Stimulated activated CD4-positive, alpha-beta T cell treated with anti-CD3 and anti-CD28 coated beads, TNF-alpha, amount 100 ng/mL, for 24 hours (primary cell): ENCODE results near the gene CHPF.

ENCODE experiments used
- DNase-seq, 3 experiments: peaks; one replicate each; pipeline ENCODE4 v3.0.0-alpha.2; 2020; ENCODE audit warnings: low read depth in 3 of 3

The CHPF gene, protein sequence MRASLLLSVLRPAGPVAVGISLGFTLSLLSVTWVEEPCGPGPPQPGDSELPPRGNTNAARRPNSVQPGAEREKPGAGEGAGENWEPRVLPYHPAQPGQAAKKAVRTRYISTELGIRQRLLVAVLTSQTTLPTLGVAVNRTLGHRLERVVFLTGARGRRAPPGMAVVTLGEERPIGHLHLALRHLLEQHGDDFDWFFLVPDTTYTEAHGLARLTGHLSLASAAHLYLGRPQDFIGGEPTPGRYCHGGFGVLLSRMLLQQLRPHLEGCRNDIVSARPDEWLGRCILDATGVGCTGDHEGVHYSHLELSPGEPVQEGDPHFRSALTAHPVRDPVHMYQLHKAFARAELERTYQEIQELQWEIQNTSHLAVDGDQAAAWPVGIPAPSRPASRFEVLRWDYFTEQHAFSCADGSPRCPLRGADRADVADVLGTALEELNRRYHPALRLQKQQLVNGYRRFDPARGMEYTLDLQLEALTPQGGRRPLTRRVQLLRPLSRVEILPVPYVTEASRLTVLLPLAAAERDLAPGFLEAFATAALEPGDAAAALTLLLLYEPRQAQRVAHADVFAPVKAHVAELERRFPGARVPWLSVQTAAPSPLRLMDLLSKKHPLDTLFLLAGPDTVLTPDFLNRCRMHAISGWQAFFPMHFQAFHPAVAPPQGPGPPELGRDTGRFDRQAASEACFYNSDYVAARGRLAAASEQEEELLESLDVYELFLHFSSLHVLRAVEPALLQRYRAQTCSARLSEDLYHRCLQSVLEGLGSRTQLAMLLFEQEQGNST

DNA sequence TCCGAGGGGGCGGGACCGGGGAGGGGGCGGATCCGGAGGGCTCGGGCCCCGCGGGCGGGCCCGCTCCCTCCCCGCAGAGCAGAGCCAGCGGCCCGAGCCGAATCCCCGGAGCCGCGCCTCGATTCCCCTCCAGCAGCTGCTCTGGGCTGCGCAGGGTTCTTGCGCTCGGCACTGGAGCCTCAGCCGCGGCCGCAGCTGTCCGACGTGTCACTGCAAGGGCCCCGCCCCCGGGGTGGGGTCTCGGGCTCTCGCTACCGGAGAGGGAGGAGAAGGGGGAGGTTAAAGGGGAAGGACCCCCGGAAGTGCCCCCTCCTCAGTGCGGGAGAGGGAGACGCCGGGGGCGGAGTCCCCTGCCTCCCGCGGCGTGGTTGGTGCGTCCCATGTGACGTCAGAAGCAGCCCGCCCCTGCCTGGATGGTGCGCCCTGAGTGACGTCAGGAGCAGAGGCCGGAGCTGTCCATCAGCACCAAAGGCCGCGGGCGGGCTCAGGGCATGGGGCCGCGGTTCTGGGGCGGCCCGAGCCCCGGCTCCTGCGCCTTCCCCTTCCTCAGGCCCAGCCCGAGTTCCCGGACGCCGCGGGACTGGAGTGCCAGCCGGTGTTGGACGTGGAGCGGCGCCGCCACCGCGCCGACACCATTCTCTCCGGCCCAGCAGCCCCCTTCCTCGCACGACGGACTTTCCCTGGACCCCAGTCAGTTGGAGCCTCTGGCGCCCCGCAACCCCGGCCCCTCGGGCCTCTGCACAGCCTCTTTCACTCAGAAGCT lies at the start of gene CHPF, which contains the start of gene TMEM198:
Gene CHPF, minus strand, starts transcription at position 214 of the 763 bp plus-strand sequence. CDS start 271 bp downstream, outside the sequence.
Gene TMEM198, plus strand, starts transcription at position 433 of the 763 bp plus-strand sequence. CDS start 700 bp downstream, outside the sequence.
- peak; percentile 87 to 96 (median 91) for DNase-seq

DNA sequence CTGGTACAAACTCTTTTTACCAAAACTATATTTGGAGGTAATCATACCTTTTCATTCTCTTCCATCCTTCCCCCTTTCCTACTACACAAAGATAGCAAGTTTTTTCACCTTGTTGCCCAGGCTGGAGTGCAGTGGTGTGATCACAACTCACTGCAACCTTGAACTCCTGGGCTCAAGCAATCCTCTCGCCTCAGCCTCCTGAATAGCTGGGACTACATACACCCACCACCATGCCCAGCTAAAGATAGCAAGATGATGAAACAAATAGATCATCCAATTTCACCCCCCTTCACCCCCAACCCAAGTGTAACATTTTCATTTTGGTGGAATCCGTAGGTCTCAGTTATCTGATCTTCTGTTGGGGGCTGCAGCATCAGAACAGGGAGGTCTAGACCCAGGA lies 49.5 kb upstream of the CHPF start:
- DNase-seq, result no peak

DNA sequence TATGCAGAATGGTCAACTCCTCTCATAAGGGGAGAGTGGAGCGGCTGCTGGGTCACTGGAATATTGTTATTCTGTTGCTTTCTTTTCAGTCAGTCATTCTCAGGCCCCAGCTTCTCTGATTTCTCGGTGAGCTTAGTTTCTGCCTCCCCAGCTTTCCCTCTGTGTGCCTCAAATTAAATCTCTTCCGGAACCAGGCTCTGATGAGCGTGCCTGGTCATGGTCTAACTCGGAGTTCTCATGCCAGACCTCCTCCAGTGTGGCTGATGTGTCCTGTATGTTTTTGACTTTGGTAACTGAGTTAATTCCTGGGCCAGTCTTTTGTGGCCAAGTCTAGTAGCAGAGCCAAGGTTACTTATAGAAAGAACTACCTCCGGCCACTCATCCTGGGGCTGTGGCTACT lies 49.1 kb upstream of the CHPF start:
- no peak for DNase-seq

DNA sequence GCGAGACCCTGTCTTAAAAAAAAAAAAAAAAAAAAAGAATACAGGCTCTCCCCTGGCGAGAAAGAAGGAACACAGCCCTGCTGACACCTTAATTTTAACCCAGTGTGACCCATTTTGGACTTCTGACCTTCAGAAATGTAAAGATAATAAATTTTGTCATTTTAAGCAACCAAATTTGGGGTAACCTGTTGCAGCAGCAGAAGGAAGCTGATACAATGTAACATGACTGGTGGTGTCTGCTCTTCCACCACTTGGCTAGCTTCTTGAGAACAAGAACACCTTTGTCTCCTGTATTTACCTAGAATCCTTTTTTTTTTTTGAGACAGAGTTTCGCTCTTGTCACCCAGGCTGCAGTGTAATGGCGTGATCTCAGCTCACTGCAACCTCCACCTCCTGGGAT lies 47.5 kb upstream of the CHPF start:
- DNase-seq, result no peak

DNA sequence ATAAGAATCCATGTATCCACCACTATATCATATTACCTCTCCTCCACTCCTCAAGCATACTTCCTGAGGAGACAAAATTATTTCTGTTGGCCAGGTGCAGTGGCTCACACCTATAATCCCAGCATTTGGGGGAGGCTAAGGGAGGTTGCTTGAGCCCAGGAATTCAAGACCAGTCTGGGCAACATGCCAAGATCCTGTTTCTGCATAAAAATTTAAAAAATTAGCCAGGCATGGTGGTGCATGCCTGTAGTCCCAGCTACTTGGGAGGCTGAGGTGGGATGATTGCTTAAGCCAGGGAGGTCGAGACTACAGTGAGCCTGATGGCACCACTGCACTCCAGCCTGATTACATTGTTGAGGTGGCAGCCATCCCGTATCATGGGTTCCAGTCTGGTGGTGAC lies 37.7 kb upstream of the CHPF start:
- no peak for DNase-seq

DNA sequence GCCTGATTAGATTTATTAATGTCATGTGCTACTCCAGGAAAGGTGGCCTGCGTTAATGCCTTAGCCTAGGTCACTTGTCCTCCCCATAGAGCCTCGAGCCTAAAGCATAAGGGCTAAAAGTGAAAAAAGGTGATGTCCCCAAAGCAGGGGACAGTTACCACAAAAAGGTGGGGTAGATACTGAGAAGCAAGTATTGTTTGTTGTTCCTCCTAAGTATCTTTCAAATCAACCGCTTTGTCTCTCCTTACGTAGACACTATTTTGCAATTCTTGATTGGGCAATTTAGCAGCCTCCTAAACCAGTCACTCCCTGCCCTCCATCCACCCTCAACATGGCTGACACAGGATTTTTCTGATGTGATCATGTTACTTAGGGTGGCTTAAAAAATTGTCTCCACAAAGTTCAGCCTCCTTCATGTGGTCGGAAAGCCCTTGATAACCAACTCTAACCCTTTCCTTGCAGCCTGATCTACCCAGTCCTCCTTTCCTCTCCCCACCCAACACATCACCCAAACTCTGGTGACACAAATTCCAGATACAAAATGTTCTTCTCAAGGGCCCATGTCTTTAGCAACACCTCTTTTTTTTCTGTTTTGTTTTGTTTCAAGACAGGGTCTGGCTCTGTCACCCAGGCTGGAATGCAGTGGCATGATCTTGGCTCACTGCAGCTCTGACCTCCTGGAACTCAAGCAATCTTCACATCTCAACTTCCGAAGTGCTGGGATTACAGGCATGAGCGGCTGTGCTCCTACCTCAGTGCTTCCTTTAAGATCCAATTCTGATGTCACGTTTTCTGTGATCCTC lies 35.4 kb upstream of the CHPF start:
- no peak for DNase-seq

DNA sequence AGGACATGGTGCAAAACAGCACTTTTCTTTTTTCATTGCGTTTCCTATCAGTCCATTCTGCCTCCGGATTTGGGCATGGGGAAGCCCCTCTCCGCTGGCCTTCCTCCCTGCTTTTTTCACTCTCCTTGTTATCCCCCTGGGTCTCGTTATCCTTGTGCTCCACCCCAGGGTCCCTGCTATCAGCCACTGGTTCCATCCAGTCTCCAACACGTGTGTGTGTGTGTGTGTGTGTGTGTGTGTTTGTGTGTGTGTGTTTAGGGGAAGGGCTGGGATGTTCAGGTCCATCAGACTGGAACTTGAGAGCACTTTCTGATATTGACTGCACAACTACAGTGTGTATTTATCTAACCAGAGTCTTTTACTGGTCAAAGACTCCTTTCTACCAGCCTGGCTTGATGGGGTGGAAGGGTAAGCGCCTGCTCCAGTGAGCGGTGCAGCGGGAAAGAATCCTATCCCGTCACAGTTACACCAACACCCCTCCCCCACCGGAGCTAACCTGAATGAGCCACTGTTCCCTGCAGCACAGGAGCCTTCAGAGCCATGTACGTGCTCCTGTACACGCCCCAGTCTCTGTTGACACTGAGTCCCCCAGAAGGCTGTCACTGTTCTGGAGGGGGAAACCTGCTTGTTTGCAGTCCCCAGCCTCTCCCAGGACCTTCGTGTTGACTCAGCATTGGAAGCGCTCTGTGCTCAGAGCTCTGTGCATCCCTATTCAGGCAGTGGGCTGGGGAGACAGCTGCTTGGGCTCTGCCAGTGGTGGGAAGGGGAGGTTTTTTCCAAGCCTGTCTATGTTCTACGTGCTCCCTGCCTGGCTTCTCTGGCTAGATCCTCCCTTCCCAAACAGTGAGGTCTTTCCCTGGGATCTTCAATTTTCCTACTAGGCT lies 33.1 kb upstream of the CHPF start:
- DNase-seq, result no peak

DNA sequence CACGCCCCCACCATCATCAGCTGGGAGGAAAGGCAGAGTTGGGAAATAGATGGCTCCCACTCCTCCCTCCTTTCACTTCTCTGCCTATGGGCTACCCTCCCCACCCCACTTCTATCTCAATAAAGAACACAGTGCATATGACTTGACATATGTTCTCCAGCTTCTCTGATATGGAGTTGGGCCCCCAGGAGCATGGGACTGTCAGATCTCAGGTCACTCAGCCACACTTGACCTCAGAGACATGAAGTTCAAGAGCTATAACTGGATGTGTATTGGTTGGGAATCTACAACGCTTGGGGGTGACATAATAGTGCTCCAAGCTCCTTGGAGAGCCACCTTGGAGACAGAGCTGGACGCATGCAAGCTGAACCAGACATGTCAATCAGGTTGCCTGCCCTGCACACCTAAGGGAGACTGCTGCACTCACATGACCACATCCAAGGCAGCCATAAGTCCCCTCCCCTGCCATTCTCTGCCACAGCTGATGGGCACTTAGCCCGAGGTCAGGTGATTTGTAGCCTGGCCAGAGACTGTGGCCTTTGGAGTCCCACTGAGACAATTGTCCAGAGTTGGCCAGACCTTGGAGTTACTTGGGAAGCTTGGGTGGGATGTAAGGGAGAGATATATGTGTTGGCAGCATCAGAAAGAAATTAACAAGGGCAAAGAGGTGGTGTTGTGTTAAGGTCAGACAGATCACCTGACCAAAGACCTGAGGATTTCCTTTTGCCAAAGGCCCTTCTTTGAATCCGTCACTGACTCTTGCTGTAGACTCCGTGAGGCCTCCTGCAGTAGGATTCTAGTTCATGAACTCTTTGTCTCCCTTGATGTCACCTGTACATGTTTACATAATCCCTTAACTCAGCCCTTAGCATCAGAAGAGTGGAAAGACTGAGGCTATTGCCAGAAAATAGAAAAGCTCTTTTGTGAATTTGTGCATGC lies 32.2 kb upstream of the CHPF start:
- DNase-seq, result no peak

DNA sequence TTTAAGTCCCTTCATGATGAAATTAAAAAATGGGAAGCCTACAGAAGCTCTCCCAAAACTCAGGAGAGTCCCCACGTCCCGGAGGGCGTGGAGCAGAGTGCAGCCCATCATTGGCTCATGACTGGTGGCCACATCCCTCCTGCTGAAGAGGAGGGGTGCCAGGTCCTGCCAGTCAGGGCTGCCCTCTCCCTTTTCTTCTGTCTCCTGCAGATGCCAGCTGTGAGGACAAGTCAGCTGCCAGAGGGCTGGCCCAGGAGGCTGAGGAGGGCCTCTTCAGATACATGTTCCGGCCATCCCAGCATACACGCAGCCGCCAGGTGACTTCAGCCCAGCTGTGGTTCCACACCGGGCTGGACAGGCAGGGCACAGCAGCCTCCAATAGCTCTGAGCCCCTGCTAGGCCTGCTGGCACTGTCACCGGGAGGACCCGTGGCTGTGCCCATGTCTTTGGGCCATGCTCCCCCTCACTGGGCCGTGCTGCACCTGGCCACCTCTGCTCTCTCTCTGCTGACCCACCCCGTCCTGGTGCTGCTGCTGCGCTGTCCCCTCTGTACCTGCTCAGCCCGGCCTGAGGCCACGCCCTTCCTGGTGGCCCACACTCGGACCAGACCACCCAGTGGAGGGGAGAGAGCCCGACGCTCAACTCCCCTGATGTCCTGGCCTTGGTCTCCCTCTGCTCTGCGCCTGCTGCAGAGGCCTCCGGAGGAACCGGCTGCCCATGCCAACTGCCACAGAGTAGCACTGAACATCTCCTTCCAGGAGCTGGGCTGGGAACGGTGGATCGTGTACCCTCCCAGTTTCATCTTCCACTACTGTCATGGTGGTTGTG lies 31.1 kb upstream of the CHPF start:
- DNase-seq, result no peak

DNA sequence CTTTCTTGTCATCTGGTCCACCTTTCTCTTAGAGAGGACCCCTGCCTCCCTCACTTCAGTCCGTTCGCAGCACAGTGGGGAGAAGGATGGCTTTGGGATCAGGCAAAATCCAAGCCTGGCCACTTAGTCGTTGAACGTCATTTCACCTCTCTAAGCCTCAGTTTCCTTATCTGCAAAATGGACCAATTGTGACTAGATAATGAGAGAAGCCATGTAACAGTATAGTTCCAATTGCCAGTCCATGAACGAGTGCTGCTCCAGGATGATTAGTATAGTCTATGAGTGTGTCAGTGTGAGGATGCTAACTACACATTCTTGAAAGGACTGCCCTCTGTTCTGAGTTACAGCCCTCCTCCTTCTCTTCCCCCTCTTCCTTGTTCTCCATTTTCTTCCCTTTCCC lies 29.6 kb upstream of the CHPF start:
- DNase-seq, result no peak

DNA sequence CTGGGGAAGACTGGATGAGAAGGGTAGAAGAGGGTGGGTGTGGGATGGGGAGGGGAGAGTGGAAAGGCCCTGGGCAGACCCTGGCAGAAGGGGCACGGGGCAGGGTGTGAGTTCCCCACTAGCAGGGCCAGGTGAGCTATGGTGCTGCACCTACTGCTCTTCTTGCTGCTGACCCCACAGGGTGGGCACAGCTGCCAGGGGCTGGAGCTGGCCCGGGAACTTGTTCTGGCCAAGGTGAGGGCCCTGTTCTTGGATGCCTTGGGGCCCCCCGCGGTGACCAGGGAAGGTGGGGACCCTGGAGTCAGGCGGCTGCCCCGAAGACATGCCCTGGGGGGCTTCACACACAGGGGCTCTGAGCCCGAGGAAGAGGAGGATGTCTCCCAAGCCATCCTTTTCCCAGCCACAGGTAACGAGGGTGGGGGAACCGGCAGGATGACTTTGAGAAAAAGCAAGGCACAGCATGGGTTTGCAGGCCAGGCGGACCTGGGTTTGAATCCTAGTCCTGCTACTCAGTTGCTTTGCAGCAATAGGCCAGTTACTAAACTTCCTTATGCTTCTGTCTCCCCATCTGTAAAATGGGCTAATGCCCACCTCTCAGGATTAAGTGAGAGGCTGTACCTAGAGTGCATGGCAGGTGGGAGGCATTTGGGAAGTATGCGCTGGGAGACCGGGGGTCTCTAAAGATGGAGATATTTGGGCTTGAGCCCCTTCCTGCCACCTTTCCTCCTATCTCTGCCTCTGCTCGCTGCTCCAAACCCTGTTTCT lies 28.8 kb upstream of the CHPF start, which contains the start of gene INHA:
Gene INHA, plus strand, starts transcription at position 74 of the 765 bp plus-strand sequence. Its CDS starts 65 bp downstream, at position 139.
- no peak for DNase-seq

DNA sequence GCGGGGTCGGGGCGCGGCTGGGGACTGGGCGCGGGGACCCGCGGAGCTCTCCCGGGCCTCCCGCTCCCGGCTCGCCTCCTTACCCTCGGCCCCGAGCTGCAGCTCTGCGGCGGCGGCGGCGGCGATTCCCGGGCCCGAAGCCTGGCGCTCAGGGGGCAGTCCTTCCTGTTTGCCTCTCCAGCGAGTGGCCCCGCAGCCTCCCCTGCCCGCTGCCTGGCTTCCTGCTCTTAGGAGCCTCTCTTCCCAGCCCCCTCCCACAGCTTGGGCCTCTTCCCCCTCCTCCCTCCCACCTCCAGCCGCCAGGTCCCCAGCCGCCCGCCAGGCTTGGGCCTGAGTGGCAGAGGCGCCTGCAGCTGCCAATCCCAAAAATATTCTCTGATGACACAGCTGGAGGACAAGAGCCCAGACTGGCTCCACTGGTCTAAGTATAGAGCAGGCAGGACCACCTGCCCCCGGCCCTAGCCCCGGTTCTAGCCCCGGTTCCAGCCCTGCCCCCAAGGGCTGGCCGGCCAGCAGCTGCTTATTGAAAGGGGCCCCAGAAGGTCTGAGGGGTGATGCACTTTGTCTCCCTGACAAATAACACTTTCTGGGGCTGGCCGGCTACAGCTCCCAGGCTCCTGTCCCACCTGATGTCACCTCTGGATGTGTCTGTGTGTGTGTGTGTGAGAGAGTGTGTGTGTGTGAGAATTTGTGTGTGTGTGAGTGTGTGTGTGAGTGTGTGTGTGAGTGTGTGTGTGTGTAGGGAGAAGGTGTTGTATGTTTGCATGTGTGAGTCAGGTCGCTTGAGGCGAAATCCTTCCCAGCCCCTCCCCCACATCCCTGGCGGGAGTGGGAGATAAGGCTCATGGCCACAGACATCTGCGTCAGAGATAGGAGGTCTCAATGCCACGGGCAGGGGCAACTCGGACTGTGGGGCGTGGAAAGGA lies 28.0 kb upstream of the CHPF start, which contains the start of gene OBSL1:
Gene OBSL1, minus strand, starts transcription at position 229 of the 926 bp plus-strand sequence. CDS start 307 bp downstream, outside the sequence.
- DNase-seq, result no peak

DNA sequence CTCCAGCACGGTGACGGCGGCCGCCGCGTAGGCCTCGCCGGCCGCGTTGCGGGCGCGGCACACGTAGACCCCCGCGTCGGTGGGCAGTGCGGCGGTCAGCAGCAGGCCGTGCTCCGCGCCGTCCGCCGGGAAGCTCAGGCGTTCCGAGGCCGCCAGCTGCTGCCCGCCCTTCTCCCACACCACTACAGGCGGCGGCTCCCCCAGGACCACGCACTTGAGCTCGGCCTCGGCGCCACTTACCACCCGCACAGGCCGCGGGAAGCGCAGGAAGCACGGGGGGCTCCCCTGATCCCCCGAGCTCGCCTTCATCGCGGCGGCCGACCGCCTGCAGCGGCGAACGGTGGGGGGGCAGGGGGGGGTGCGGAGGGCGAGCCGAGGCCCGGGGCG lies 27.3 kb upstream of the CHPF start:
- no peak for DNase-seq

DNA sequence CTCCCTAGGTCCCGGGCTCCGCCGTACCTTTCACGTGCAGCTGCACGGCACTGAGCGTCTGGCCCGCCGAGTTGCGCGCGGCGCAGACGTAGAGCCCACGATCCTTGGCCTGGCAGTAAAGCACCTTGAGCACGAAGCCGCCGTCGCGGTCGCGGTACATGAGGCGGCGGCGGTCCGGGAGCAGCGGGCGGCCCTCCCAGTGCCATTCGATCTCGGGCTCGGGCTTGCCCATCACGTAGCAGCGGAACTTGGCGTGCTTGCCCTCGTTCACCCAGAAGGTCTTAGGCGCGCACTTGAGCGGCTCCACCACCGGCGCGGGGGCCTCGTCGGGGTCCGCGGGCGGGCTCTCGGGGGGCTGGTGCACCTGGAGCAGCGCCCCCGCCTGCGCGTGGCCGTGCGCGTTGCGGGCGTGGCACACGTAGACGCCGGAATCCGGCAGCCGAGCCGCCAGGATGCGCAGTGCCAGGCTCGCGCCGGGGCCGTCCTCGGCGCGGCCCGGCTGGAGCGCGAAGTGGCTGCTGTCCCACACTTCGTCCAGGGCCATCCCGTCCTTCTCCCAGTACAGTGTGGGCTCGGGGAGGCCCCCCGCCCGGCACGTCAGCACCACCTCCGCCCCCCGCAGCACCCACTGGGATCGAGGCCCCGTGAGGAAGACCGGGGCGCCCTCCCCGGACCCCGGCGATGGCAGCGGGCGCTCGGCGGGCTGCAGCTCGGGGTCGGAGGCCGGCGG lies 26.8 kb upstream of the CHPF start:
- DNase-seq, result no peak

DNA sequence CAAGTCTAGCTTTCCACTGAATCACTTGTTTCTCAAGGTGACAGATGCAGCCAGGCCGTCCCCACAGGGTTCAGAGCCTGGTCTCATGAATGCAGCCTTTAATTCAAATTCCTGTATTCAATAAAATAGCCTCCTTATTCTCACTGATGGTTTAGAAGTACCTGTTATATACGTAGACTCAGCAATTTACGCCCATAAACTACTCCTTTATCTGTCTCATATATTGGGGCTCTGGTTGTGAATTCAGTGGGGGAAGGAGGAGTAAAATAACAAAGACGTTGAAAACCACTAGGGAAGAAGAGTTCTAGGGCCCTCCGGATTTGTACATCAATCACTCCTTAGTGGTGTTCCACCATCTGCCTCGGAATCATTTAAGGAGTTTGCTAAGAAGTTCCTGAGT lies 26.0 kb upstream of the CHPF start:
- DNase-seq, result no peak
